ENCODE data around the gene ALDH1A3.
"Not testable (repeated sequence)": the region's sequence is repeated elsewhere in the genome, so short reads cannot be mapped to it uniquely, and the experiment has no call there.

The ALDH1A3 gene

DNA sequence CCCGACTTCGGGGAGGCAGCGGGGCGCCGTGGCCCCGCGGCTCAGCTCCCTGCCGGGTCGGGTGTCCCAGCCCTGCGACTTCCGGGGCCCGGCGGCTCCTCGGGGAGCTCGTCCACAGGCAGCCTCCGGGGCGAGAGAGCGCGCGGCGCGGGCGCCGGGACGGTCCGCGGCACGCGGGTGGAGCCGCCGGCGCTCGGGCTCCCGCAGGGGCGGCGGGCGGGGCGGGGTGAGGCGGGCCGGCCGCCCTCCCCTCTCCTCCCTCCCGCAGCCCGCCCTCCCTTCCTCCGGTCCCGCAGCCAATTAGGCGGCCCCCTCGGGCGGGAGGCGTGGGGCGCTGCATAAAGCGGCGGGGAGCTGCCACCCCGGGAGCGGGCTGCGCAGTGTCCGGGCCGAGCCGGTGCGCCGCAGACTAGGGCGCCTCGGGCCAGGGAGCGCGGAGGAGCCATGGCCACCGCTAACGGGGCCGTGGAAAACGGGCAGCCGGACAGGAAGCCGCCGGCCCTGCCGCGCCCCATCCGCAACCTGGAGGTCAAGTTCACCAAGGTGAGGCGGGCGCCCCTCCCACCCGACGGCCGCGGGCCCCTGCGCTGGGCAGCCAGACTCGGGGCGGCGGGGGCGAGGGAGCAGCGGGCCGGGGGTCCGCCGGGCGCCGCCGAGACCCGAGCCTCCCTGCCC, at the start of gene ALDH1A3:
Gene ALDH1A3, plus strand, starts transcription at position 368 of the 675 bp plus-strand sequence. Its CDS starts 77 bp downstream, at position 445.
- DNase-seq, result peak; percentile 53

DNA sequence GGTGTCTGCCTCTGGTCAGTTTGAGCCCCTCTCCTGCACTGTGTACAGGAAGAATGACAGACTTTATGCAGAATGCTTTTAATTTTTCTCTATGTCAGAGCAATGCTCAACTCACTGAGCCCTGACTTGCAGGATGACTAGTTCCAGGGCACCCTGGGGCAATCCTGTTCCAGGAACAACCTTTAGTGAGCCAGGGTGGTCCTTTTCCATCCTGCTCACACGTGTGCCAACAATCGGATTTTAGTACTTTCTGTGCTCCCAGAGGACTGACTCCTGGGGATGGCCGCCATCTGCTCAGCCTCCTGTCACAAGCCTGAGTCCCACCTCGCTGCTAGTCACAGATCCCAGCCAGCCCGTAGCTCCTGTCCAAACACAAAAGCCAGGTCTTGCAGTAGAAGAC, 48.2 kb upstream of the ALDH1A3 start:
- DNase-seq, result peak; percentile 84

DNA sequence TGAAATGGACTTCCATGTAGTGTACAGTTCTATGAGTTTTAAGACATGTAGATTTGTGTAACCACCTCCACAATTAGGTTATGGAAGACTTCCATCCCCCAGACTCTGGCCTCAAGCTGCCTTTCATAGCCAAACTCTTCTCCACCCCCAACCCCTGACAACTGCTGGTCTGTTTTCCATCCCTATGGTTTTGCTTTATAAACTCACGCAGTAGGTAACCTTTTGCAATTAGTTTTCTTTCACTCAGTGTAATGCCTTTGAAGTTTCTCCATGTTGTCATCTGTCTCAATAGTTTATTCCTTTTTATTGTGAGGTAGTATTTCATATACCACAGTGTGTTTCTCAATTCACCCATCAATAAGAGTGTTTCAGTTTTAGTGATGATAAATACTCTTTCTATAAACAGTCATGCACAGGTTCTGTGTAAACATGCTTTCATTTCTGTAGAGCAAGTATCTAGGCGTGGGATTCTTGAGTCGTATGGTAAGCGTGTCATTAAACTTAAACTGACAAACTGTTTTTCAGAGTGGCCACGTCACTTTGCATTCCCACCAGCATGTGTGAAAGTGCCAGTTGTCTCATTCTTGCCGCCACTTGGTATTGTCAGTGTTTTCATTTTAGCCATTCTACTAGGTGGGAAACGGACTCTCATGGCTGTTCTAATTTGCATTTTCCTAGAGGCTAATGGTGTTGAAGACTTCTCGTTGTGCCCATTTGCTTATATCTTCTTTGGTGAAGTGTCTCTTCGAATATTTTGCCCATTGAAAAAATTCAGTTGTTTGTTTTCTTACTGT, 47.3 kb upstream of the ALDH1A3 start:
- DNase-seq, result no peak

DNA sequence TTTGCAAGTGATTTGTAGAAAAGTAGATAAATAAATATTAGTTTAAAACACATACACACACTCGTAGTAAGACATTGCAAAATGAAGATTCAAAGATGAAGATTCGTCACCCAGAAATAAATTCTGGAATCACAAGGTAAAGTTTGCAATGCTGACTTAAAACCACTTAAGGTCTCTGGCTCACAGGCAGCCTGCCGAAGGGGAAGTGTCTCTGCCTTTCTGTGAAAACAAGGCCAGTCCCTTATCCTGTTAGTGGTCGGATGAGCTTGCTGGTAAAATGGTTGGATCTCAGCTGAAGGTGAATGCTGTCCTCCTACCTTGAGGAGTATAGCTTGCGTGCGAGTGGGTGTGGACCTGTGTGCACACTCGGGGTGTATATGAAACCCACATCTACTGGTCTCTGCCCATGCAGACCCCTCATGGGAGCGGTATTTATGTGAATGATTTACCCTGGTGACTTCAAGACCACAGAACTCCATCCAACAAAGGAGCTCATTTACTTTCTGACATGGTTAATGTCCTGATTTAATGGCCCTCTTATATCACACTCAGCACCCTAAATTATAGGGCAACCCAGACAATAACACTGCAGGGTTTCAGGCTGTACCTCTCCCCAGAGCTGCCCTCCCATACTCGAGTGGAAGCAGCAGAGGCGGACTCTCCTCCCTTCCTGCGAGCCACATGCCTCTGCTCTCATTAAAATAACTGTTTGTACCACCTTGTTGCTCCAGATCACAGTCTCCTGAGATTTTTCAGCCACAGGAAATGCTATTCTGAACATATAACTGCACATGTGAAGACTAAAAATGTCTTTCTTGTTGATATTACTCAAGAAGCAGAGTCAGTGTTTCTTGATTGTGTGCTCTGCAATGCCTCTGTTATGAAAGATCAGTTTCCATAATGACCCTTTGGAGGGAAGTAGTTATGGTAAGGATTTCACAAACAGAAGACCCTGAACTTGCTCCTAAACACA, 45.9 kb upstream of the ALDH1A3 start:
- no peak for DNase-seq

DNA sequence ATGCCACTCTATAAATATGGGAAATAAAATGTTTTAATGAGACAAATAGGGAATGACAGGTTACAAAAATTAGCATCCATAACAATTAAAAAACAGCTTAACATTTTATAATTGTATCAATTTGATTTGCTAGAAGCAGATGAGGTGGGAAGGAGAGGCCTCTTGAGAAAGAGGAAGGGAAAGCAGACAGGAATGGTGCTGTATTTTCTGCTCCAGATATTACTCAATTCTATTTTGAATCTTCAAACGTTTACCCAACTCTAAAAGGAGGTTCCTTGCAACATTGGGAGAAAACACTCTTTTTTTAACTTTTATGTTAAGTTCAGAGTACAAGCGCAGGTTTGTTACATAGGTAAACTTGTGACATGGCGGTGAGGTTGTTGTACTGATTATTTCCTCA, 44.9 kb upstream of the ALDH1A3 start:
- DNase-seq, result no peak

DNA sequence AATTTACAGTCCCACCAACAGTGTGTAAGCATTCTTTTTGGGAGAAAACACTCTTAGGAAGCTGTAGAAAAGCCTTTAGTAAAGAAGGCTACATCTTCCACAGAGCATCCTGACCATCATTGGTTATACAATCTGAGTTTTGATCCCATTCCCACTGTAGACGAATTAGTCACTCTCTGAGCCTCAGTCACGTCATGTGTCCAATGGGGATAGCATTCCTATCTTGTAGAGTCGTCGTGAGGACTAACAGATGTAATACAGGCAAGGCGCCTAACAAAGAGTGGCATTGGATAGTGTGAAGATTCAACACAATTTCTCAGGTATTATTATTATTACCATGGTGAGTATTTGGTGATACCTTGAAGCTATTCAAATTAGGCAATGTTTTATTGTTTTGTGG, 44.0 kb upstream of the ALDH1A3 start:
- DNase-seq, result no peak

DNA sequence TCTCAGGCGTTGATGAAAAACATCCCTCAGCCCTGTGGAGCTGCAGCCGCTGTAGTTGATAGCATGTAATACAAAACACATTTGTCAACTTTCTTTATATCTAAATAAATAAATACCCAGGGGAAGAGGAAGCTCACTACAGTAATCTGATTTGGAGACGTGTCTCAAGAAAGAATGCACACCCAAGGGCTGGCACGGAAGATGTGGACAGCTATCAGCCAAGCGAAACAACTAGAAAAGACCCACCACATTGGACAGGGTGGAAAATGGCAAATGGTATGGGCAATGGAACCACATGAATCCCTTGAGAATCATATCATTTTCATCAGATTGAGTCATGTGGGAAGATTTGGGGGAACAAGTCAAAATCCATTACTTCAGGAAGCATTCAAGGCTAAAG, 43.1 kb upstream of the ALDH1A3 start:
- DNase-seq, result no peak

DNA sequence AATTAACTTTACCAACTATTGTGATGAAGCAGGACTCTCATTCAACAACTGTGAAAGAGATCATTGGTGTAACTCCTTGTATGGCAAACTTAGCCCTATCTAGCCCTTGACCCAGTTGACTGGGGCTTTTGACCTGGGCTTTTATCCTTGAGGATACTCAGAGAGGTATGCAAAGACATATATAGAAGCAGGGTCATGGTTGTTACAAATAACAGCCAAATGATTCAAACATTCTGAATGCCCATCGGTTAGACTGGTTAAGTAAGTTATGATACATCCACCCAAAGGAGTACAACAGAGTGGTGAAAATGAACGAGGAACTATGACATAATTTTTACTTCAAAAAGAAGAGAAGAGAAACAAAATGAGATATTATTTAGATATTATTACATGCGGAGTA, 38.2 kb upstream of the ALDH1A3 start:
- DNase-seq, result no peak

DNA sequence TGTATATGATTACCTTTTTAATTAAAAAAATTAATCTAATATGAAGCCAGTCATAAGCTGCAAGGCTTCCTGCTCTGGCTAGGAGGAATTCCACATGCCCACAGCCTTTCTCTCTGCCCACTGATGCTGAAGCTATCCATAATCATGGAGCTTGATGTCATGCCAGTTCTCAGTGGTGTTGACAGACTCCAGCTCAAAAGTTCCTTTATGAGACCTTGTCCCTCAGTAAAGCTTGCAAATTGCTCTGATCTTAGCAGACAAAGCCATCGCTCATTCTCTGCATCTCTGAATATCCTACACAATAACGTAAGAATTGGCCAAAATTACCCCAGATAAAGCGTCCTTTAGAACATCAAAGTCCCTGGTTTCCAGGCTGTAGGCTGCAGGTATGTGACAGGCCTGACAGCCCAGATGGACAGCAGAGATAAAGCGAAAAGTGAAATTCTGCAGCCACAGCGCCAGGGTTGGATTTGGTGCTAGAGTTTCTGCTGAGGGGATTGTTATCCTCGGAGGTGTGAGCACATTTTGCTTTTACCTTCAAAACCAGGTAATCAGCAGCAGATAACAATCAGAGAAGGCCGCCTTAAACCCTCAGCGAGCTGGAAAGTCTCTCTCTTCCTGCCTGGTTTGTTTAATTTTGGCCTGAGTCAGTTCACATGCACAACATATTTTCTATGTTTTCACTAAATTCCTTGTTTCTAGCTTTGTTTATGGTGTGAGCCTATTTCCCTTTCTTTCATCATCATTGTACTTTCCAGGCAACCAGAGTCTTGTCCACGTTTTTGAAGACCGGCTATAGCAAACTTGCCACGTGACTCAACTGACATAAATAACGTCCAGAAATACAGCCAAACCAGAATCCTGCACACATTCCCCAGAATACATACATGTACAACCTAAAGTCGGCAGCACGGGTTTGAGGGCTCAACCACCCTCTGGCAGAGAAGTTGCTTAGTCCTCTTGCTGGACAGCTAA, 36.6 kb upstream of the ALDH1A3 start:
- no peak for DNase-seq

DNA sequence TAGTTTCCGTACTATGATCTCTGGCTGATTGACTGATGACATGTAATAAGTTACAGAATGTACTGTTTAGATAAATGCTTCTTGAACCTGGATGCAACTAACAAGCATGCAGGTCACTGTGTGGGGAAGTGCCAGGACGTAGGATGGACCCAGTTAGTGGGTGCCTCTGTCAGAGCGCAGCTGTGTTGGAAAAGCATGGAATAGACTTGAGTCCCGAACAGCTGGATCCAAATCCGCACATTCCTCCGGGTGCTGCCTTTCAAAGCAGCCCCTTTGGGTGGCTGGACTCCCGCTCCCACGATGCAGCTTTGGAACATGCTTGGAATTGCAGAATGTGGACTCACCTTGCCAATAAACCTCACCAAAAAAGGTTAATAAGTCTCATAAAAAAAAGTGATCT, 35.5 kb upstream of the ALDH1A3 start:
- no peak for DNase-seq

DNA sequence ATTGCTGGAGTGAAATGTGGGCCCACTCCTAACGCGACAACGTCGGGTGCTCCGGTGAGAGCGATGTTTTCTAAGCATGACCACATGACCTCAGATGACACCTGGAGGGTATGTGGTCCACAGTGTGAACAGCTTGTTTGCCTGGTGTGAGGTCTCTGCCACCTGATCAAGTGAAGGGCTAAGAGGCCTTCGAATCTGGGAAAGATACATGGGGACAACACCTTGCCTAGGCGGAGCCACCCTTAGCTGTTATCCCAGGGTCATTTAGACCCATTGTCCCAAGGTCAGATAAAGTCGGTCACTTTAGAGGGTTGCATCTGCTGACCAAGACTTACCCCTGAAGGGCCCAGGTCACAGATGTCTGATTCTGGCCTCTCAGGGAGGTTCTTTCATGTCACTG, 34.9 kb upstream of the ALDH1A3 start:
- DNase-seq, result no peak

DNA sequence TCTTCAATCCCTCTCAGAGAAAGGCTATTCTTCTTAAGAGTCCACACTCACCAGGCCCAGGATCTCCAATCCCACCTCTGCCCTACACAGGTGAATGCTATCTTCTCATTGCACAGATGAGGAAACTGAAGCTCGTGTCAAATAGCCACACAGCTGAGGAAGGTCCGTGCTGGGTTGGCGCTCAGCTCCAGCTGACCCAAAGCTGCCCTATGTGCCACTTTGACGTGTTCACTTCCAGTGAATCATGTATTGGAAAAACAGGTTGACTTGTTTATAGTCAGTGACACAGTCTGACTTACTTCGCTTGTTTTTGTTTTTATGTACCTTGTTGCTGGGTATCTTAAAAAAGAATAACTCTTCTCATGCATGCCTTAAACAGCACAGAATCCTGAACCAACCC, 32.4 kb upstream of the ALDH1A3 start:
- DNase-seq, result no peak

DNA sequence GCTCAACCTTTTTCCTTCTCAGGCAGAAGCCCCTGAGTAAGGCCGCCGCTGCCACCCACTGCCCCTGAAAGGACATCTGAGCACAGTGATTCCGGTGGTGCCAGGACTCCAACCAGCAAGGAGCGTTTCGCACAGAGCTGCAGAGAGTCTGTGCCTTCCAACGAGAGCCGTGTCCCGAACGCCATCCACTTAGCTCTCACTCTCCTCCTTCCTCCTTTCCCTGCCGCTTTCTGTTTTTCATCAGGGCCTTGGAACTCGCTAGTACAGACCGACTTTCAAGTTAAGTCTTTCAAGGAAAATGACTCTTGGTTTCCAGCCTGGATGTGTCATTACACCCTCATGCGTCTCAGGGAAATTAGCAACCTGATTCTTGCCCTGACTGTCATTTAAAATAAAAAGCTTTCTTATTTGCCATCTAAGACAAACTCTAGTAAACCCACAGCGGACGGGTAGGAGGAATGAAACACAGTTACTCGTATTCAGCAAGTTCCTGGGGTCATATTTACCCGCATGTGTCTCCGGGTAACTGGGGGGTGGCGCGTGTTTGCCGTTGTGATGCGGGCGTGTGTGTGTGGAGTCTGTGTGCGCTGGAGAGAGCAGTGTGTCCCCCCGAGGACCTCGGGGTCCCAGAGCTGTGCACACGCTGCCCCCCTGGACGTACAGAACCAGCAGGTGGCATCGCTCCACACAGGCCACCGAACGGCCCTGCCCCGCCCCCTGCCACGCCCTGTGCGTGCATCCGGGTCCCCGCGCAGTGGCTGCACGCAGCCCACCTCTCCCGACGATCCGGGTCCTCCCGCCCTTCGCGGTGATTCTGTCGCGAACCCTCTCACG, 30.4 kb upstream of the ALDH1A3 start:
- DNase-seq, result peak; percentile 88

DNA sequence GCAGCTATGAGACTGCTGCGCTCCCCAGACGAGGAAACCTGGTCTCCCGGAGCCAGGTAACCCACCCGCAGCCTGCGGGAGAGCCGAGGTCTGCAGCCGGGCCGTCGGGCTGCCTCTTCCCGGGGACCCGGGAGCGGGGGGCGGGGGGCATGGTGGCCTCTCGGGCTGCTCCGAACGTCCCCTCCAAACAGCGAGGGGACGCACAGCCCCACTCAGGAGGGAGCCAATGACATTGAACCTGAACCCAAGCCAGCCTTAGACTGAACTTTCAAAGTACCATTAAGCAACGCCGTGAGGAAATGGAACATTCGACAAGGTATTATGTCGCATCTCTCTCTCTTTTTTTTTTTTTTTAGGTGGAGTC, 29.8 kb upstream of the ALDH1A3 start:
- DNase-seq, result no peak

DNA sequence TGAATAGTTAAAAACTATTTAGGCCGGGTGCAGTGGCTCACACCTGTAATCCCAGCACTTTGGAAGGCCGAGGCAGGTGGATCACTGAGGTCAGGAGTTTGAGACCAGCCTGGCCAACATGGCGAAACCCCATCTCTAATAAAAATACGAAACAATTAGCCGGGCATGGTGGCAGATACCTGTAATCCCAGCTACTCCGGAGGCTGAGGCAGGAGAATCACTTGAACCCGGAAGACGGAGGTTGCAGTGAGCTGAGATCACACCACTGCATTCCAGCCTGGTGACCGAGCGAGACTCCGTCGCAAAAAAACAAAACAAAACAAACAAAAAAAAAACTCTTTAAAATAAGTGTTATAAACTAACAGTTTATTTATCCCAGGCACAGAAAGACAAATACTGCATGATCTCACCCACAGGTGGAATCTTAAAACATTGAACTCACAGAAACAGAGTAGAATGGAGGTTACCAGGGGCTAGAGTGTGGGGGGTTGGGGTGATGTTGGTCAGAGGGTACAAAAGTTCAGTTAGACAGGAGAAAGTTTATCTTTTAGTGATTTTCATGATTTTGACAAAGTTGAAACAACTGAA, 28.1 kb upstream of the ALDH1A3 start:
- not testable (repeated sequence) for DNase-seq

DNA sequence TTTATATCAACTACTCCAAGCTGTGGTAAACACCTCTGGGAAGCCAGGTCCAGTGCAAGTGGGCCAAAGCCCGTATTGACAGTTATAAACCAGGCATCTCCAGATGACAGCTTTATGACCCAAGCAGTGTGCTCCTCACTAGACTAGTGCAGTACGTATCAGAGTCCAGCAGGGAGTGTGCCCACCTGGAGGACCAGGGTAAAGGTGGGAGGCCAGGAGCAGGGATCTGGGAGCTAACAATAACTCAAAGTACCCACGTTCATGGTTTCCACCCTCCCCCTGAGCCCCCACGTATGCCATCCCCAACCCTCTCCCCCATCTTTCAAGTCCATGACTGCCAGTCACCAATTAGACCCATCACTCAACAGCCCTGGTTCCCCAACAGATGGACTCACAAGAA, 27.0 kb upstream of the ALDH1A3 start:
- no peak for DNase-seq

DNA sequence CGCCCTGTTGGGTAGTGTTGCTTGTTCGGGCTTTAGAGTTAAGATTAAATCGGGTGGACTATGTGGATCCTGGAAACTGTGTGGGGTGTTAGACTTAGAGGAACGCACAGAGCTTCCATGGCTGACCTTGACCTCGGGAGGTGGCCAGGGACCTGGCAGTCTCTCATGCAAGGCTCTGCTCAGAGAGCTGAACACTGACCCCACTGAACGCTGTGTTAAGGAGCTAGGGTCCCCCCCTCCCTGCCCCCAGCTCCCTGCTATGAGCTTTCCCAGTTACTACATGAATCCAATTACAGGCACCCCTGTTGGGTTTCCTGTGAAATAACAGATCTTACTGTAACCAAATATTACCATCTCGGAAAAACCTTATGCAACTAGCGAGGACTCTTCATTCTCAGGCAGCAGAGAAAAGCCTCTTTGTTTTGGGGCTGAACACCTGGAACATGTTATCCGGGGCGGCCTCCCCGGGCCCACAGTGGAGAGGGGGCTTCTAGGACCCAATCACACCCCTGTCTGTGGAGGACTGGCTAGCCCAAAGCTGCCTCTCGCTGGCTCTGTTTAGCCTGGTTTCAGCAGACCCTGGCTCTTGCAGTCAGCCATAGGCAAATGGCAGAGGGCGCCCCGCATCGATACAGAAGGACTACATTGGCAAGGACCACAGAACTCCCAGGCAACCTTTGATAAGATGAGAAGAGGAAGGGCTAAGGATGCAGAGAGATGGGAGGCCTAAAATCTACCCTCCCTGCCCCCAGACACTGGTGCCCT, 25.8 kb upstream of the ALDH1A3 start:
- DNase-seq, result no peak

DNA sequence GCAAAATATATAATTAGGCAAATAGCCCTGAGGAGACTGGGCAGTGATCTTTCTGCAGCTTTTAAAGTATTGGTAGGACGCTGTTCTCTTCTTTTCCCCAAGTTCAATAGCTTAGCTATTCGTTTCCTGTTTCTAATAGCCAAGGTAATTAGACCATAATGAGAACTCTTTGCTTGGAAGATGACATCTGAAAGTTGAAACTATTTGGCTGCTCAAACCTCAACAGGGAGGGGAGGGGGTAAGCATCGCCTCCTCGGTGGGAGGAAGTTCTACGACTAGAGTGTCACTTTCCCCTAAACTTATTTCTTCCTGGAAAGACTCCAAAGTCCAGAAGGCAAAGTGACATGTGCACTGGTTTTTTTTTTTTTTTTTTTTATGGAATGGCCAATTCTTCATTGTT, 22.8 kb upstream of the ALDH1A3 start:
- DNase-seq, result no peak

DNA sequence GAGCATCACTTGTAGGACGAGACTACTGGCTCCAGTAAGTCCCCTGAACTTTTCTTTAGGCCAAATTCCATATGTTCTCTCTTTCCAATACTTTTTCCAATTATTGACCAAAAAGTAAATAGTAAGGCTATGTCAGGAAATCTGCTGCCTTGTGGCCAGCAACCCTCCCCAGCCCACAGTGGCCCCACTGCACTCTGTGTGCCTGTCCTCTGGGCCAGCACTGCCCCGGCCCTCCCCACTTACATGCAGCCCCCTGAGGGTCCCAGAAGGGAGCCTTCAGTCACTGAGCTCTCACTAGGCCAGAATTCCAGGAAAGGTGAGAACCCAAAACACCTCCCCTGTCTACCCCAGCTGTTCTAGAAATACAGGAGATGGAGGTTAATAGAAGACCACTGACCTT, 21.3 kb upstream of the ALDH1A3 start:
- DNase-seq, result no peak

Measured in NCI-H2171 (cell line).